GM20000 (cell line): Measurements from ENCODE around the gene SYT7.

Source experiments
- DNase-seq: peaks from one replicate; pipeline ENCODE4 v3.0.0; 2012; ENCODE audit warnings: low spot score
- CTCF ChIP-seq: IDR thresholded peaks from 2 replicates; pipeline ENCODE4 v1.5.1; 2012; ENCODE audit warnings: mild to moderate bottlenecking, control low read depth; ENCODE audit errors: extremely low read depth, missing control alignments

Gene SYT7

GRCh38 chr11:61555978-61556377 is 24.9 kb downstream of the SYT7 start:
- no peak for TF ChIP-seq CTCF
- no peak for DNase-seq

GRCh38 chr11:61555051-61555969 is 25.6 kb downstream of the SYT7 start:
- no peak for DNase-seq
- no peak for TF ChIP-seq CTCF

- no peak for DNase-seq
These were observed 26.5 kb downstream of the SYT7 start for GRCh38 chr11:61554172-61554988.

GRCh38 chr11:61553373-61554171 is 27.3 kb downstream of the SYT7 start:
- no peak for TF ChIP-seq CTCF
- no peak for DNase-seq

More at GRCh38 chr11:61554172-61554988, 26.5 kb downstream of the SYT7 start:
- TF ChIP-seq CTCF, result no peak

- DNase-seq, result no peak
- TF ChIP-seq CTCF, result no peak
These were observed 28.7 kb downstream of the SYT7 start for GRCh38 chr11:61552108-61552635.

- no peak for DNase-seq
- TF ChIP-seq CTCF, result no peak
These were observed 29.2 kb downstream of the SYT7 start for GRCh38 chr11:61551634-61552033.
